K562 (cell line): Measurements from ENCODE around the gene MUSTN1. TPM values are rescaled to one million over a fixed set of nuclear protein-coding genes. Genes with fewer than 3 reads are reported as not detected.

Experiments used
- ATAC-seq: fragments of 200-7000 bp; cut with Tn5 transposase; 3 replicates; pipeline ENCODE4 v1.9.1; 2020; ENCODE audit warnings: moderate library complexity
- BruUV-seq: library from RNA; stranded (reverse); fragments of 400-500 nt; replicated peaks from 2 replicates; lab custom pipeline; 2021; lab: Mats Ljungman, UMichigan
- CTCF ChIA-PET: fragments of 300-600 bp; formaldehyde crosslinking; extraction: SDS; loops from one replicate; lab custom pipeline; 2021; ENCODE audit warnings: low intra/inter-chr PET ratio; lab: Yijun Ruan, JAX
- POLR2A ChIA-PET: fragments of 300-600, 350-650 bp; sonication (Branson Sonifier 250); formaldehyde crosslinking; extraction: SDS; loops from one replicate; lab custom pipeline; 2021; ENCODE audit warnings: antibody characterized with exemption, inconsistent platforms; lab: Yijun Ruan, JAX
- DNase-seq, 4 experiments: peaks; one replicate each; pipeline versions ENCODE4 v3.0.0 to v3.0.0-alpha.2; 2011 to 2018; ENCODE audit warnings: low spot score in 3 of 4, mixed read lengths in 3 of 4; ENCODE audit errors: extremely low read depth in 1 of 4
- FAIRE-seq: peaks from 2 replicates; lab custom pipeline; 2011; peaks lifted over from hg19 to GRCh38; lab: Jason Lieb, UNC
- H2AFZ ChIP-seq: 2 replicates; pipeline ENCODE4 v1.6.0; 2011; ENCODE audit warnings: low read depth, low read length, control low read depth, inconsistent platforms
- H3K27ac ChIP-seq: fragments of 200-600 bp; 3 replicates; pipeline ENCODE4 v1.8.0; 2011; ENCODE audit warnings: low read depth, mild to moderate bottlenecking, control low read depth, inconsistent platforms, low read length, moderate library complexity, mixed read lengths; ENCODE audit errors: extremely low read depth
- H3K27me3 ChIP-seq, 2 experiments: fragments of 300-600 bp in 1 of 2; 2 replicates in 1 of 2; 3 replicates in 1 of 2; pipeline versions ENCODE4 v1.6.0 to v1.8.0; 2011; ENCODE audit warnings: inconsistent platforms in 2 of 2, low read length in 2 of 2, mild to moderate bottlenecking in 1 of 2, mixed read lengths in 1 of 2, moderate library complexity in 1 of 2; ENCODE audit not compliant: control insufficient read depth in 2 of 2, insufficient read depth in 2 of 2
- H3K36me3 ChIP-seq: fragments of 300-600 bp; 3 replicates; pipeline ENCODE4 v1.8.0; 2011; ENCODE audit warnings: mild to moderate bottlenecking, low read length, inconsistent platforms; ENCODE audit not compliant: control insufficient read depth, insufficient read depth
- H3K4me1 ChIP-seq, 2 experiments: fragments of 200-600 bp in 1 of 2; replicated peaks in 1 of 2; 2 replicates in 1 of 2; 3 replicates in 1 of 2; pipeline versions ENCODE4 v1.5.1 to v1.8.0; 2011; ENCODE audit warnings: inconsistent platforms in 2 of 2, low read length in 2 of 2, mild to moderate bottlenecking in 1 of 2, mixed read lengths in 1 of 2, moderate library complexity in 1 of 2; ENCODE audit not compliant: control insufficient read depth in 2 of 2, insufficient read depth in 2 of 2
- H3K4me2 ChIP-seq: 2 replicates; pipeline ENCODE4 v1.6.1; 2011; ENCODE audit warnings: low read length, control low read depth, inconsistent platforms, mixed read lengths; ENCODE audit not compliant: insufficient read depth
- H3K4me3 ChIP-seq: fragments of 200-600 bp; sonication (generic), shearing (Covaris generic); 2 replicates; pipeline ENCODE4 v1.5.1; 2016; ENCODE audit warnings: control low read depth, inconsistent platforms
- H3K79me2 ChIP-seq: fragments of 200-600 bp; 3 replicates; pipeline ENCODE4 v1.8.0; 2011; ENCODE audit warnings: low read length, inconsistent platforms; ENCODE audit not compliant: control insufficient read depth, insufficient read depth
- H3K9ac ChIP-seq, 2 experiments: 2 replicates each; pipeline versions ENCODE4 v1.6.0 to v1.6.1; 2011; ENCODE audit warnings: low read depth in 2 of 2, low read length in 2 of 2, control low read depth in 1 of 2, inconsistent platforms in 1 of 2, mild to moderate bottlenecking in 1 of 2, mixed read lengths in 1 of 2; ENCODE audit not compliant: insufficient read depth in 1 of 2
- H3K9me1 ChIP-seq: one replicate; pipeline ENCODE4 v1.6.0; 2011; ENCODE audit warnings: inconsistent platforms, mild to moderate bottlenecking, low read length, moderate library complexity; ENCODE audit not compliant: control insufficient read depth, insufficient read depth
- H3K9me3 ChIP-seq: replicated peaks from 2 replicates; pipeline ENCODE4 v1.5.1; 2011; ENCODE audit warnings: low read depth, low read length, inconsistent platforms; ENCODE audit not compliant: control insufficient read depth, insufficient read depth
- H4K20me1 ChIP-seq: replicated peaks from 2 replicates; pipeline ENCODE4 v1.6.1; 2011; ENCODE audit warnings: low read length, inconsistent platforms, mixed read lengths; ENCODE audit not compliant: control insufficient read depth, insufficient read depth
- ARID1B ChIP-seq: fragments of 450-650 bp; IDR thresholded peaks from 2 replicates; pipeline ENCODE4 v1.6.1; 2016; ENCODE audit warnings: antibody characterized with exemption, mild to moderate bottlenecking, inconsistent platforms
- ASH1L ChIP-seq: fragments of 450-650 bp; IDR thresholded peaks from 2 replicates; pipeline ENCODE4 v1.6.1; 2018; ENCODE audit warnings: borderline replicate concordance, mild to moderate bottlenecking, low read depth; ENCODE audit not compliant: partially characterized antibody
- C11orf30 ChIP-seq: fragments of 450-650 bp; IDR thresholded peaks from 2 replicates; pipeline ENCODE4 v1.6.1; 2016; ENCODE audit warnings: low read depth, mild to moderate bottlenecking
- ESRRA ChIP-seq: fragments of 450-650 bp; IDR thresholded peaks from 2 replicates; pipeline ENCODE4 v1.6.1; 2014; ENCODE audit warnings: low read depth, mild to moderate bottlenecking, moderate library complexity, borderline replicate concordance
- FIP1L1 ChIP-seq: fragments of 200-400 bp; formaldehyde crosslinking; IDR thresholded peaks from 2 replicates; pipeline ENCODE4 v1.6.1; 2018; ENCODE audit warnings: mild to moderate bottlenecking, low read depth, low read length; ENCODE audit not compliant: poor library complexity, severe bottlenecking
- FOXO4 ChIP-seq: fragments of 450-650 bp; formaldehyde crosslinking; IDR thresholded peaks from 2 replicates; pipeline ENCODE4 v1.4.0; 2020; ENCODE audit warnings: mild to moderate bottlenecking, moderate library complexity
- KLF6 ChIP-seq: fragments of 250-450 bp; sonication (Bioruptor Pico); IDR thresholded peaks from 2 replicates; pipeline ENCODE4 v1.4.0; 2020; ENCODE audit warnings: mild to moderate bottlenecking, moderate library complexity, borderline replicate concordance
- MAFF ChIP-seq: IDR thresholded peaks from 2 replicates; pipeline ENCODE4 v1.6.1; 2012; ENCODE audit warnings: low read length, improper control_type of control experiment
- MAFK ChIP-seq: IDR thresholded peaks from 2 replicates; pipeline ENCODE4 v1.6.1; 2011; ENCODE audit warnings: low read length, improper control_type of control experiment
- MCM3 ChIP-seq: fragments of 450-650 bp; IDR thresholded peaks from 2 replicates; pipeline ENCODE4 v1.6.1; 2016
- PBX2 ChIP-seq, 2 experiments: IDR thresholded peaks in 1 of 2; conservative IDR thresholded peaks in 1 of 2; 2 replicates each; pipeline ENCODE4 v1.6.1; 2016; ENCODE audit warnings: low read depth in 2 of 2, mild to moderate bottlenecking in 1 of 2, missing compliant biosample characterization in 1 of 2, missing genetic modification characterization in 1 of 2, moderate library complexity in 1 of 2
- PTBP1 ChIP-seq: fragments of 200-400 bp; formaldehyde crosslinking; IDR thresholded peaks from 2 replicates; pipeline ENCODE4 v1.6.1; 2017; ENCODE audit warnings: low read depth, low read length
- SMAD3 ChIP-seq: fragments of 450-650 bp; formaldehyde crosslinking; conservative IDR thresholded peaks from 2 replicates; pipeline ENCODE4 v1.4.0; 2020; ENCODE audit warnings: mild to moderate bottlenecking
- ZBTB2 ChIP-seq: fragments of 450-650 bp; IDR thresholded peaks from 2 replicates; pipeline ENCODE4 v1.6.1; 2016; ENCODE audit warnings: antibody characterized with exemption
- ZNF232 ChIP-seq: sonication (generic); formaldehyde crosslinking; IDR thresholded peaks from 2 replicates; pipeline ENCODE4 v1.8.0; 2022; ENCODE audit warnings: mild to moderate bottlenecking, missing genetic modification reagents
- ZNF316 ChIP-seq: fragments of 450-650 bp; IDR thresholded peaks from 2 replicates; pipeline ENCODE4 v1.6.1; 2016
- WGBS: fragments of 100-300 bp; shearing (Covaris generic); methylation state at CpG from one replicate; pipeline ENCODE4 v1.1.6; 2016; ENCODE audit warnings: low coverage, mixed read lengths; ENCODE audit not compliant: insufficient coverage; ENCODE audit errors: missing lambda C conversion rate; 5-methylcytosine and 5-hydroxymethylcytosine counted together
- in situ Hi-C: fragments of 300-500 bp; cut with MboI; formaldehyde crosslinking; loops from 4 replicates; pipeline ENCODE4 v1.15.0; 2018; ENCODE audit warnings: inconsistent platforms, mixed read lengths
- intact Hi-C: fragments of 100-400 bp; cut with micrococcal nuclease; formaldehyde crosslinking; loops from 2 replicates; pipeline ENCODE4 v1.14.2; 2022
- polyA plus RNA-seq, 8 experiments: library from polyadenylated mRNA; depleted of rRNA in 4 of 8; stranded (reverse) in 5 of 8; unstranded in 3 of 8; fragments of >200 nt; fragmentation: Nextera tagmentation in 2 of 8; fragmentation: Illumina TruSeq in 1 of 8; extraction: Ambion mirVana in 2 of 8; extraction: Trizol in 1 of 8; gene quantifications; 2 replicates each; pipeline versions ENCODE4 v1.2.1 to v1.2.3, GENCODE V29; 2011 to 2014; ENCODE audit warnings: inconsistent platforms in 1 of 8, missing spikeins in 1 of 8
- total RNA-seq, 7 experiments: library from RNA; depleted of rRNA in 6 of 7; stranded (reverse); fragments of >200 nt in 6 of 7; fragmentation: Illumina TruSeq in 2 of 7; extraction: Trizol in 2 of 7; gene quantifications; 2 replicates each; pipeline versions ENCODE4 v1.2.1 to v1.2.3, GENCODE V29; 2011 to 2021; ENCODE audit warnings: low replicate concordance in 1 of 7

MUSTN1 gene
- total and polyA plus RNA-seq, 9 of the 15 experiments (the other 6 are each of a cell fraction or from before 2014, with no cell fraction given): 0.15 to 0.78 (median 0.44) TPM; not detected in 4

GRCh38 chr3:52829906-52830463 lies 4.8 kb downstream of the MUSTN1 start:
- peaks cover 15 to 20% of the 10 kb centered on the region in 2 experiments for H3K4me1 ChIP-seq
- H3K4me3 ChIP-seq: no peak overlapping the region
- peak overlapping the region; percentile 57; the same call in 1 of the 2 replicates for H3K4me2 ChIP-seq
- no peaks in the 10 kb centered on the region for H3K9me1 ChIP-seq
- in situ Hi-C loops: no loop called here
- no peaks in the 10 kb centered on the region for H3K36me3 ChIP-seq
- no peak for FAIRE-seq
- no peaks in the 10 kb centered on the region; the same call in 1 of the 2 replicates for H4K20me1 ChIP-seq
- H3K9me3 ChIP-seq: no peaks in the 10 kb centered on the region
- no TSS peak for BruUV-seq
- H3K9ac ChIP-seq: peak overlapping the region in 1 of 2 experiments; percentile 76; a peak in 2 of 4 replicates
- H2AFZ ChIP-seq: peak overlapping the region; percentile 65; the same call in 1 of the 2 replicates
- intact Hi-C loops: loop anchor here (5.0 kb wide), 1 partner anchor 88 kb away; no protein-coding TSS in a partner anchor
- POLR2A ChIA-PET: no interaction called here
- peaks cover 0 to 36% of the 10 kb centered on the region in 2 experiments; a peak in 4 of 5 replicates for H3K27me3 ChIP-seq
- H3K79me2 ChIP-seq: no peaks in the 10 kb centered on the region
- DNase-seq: no peak
- WGBS: 43% methylated on average over 8 of the region's 10 CpGs
- no peak for ATAC-seq
- CTCF ChIA-PET: no interaction called here
- no peak overlapping the region for H3K27ac ChIP-seq
- TF ChIP-seq C11orf30: peak; percentile 52; the same call in 1 of the 2 replicates
- no peak for TF ChIP-seq FIP1L1
- TF ChIP-seq MAFF: peak; percentile 39
- peak; percentile 32 for TF ChIP-seq MAFK
- no peak for TF ChIP-seq ARID1B
- no peak for TF ChIP-seq KLF6
- no peak for TF ChIP-seq MCM3
- TF ChIP-seq ZNF316: peak; percentile 72
- TF ChIP-seq ZNF232: no peak
- no peak for TF ChIP-seq ESRRA
- TF ChIP-seq ZBTB2: no peak
- no peak for TF ChIP-seq PTBP1
- TF ChIP-seq FOXO4 (CRISPR knock-in tag): no peak
- TF ChIP-seq SMAD3 (CRISPR knock-in tag): no peak
- no peak for TF ChIP-seq ASH1L
- TF ChIP-seq PBX2 (CRISPR knock-in tag; IDR thresholded peaks at IDR 0.05; ENCODE audit: low read depth): no peak
- TF ChIP-seq PBX2 (tag; conservative IDR thresholded peaks at IDR 0.05; ENCODE audit: low read depth): 0 out of 2 replicates have a peak, but pooled peaks have one; percentile 11
